ENCODE results near the gene TMEM87A.
A peak's percentile ranks its signal among the peaks of the same experiment; 100 is the strongest.
"Not testable (repeated sequence)": the region's sequence is repeated elsewhere in the genome, so short reads cannot be mapped to it uniquely, and the experiment has no call there.

TMEM87A gene

GRCh38 chr15:42272939-42273899 is at the start of gene TMEM87A, which contains the start of gene GANC:
Gene TMEM87A, minus strand, starts transcription at chr15:42273433. Its CDS starts 35 bp downstream, at chr15:42273398.
Gene GANC, plus strand, starts transcription at chr15:42273201. Its CDS starts 1,281 bp downstream, at chr15:42274482.
- peak; percentile 94 to 96 for DNase-seq

- no peak for DNase-seq
Measured at GRCh38 chr15:42319206-42319605, 46.0 kb upstream of the TMEM87A start.

- DNase-seq: not testable (repeated sequence)
Measured at GRCh38 chr15:42316282-42316805, 43.1 kb upstream of the TMEM87A start.

GRCh38 chr15:42315521-42315920 is 42.3 kb upstream of the TMEM87A start:
- no peak for DNase-seq

GRCh38 chr15:42314818-42315217 is 41.6 kb upstream of the TMEM87A start:
- no peak for DNase-seq

- DNase-seq: no peak
Measured at GRCh38 chr15:42313463-42313862, 40.2 kb upstream of the TMEM87A start.

- no peak for DNase-seq
Measured at GRCh38 chr15:42306681-42307080, 33.4 kb upstream of the TMEM87A start.

- DNase-seq: not testable (repeated sequence)
Measured at GRCh38 chr15:42301004-42301403, 27.8 kb upstream of the TMEM87A start.

- DNase-seq: no peak
Measured at GRCh38 chr15:42289166-42289565, 15.9 kb upstream of the TMEM87A start.

GRCh38 chr15:42287931-42288330 is 14.7 kb upstream of the TMEM87A start:
- DNase-seq: no peak

GRCh38 chr15:42286445-42287029 is 13.3 kb upstream of the TMEM87A start:
- DNase-seq: no peak

GRCh38 chr15:42285034-42285433 is 11.8 kb upstream of the TMEM87A start:
- no peak for DNase-seq

- DNase-seq: no peak
Measured at GRCh38 chr15:42284551-42284950, 11.3 kb upstream of the TMEM87A start.

- no peak for DNase-seq
Measured at GRCh38 chr15:42283671-42284070, 10.4 kb upstream of the TMEM87A start.

GRCh38 chr15:42282926-42283325 is 9.7 kb upstream of the TMEM87A start:
- DNase-seq: no peak

GRCh38 chr15:42282344-42282743 is 9.1 kb upstream of the TMEM87A start:
- DNase-seq: no peak

GRCh38 chr15:42279234-42279723 is 6.0 kb upstream of the TMEM87A start:
- no peak for DNase-seq

GRCh38 chr15:42276762-42277161 is 3.5 kb upstream of the TMEM87A start:
- no peak for DNase-seq

GRCh38 chr15:42275780-42276391 is 2.7 kb upstream of the TMEM87A start:
- DNase-seq: no peak

- no peak for DNase-seq
Measured at GRCh38 chr15:42274702-42274989, 1.4 kb upstream of the TMEM87A start.

- DNase-seq: peak; percentile 77 to 78
Measured at GRCh38 chr15:42273900-42274701, 868 bp upstream of the TMEM87A start.

- no peak for DNase-seq
Measured at GRCh38 chr15:42270996-42271395, 2.2 kb downstream of the TMEM87A start.

Measured in activated T-cell treated with anti-CD3 and anti-CD28 coated beads, Interleukin-2, amount 50 U/mL, for 48 hours (primary cell).